ENCODE data around the gene APOBEC3G.

GRCh38 chr22:39110631-39111561, 33.8 kb downstream of the APOBEC3G start:
- TF ChIP-seq CTCF (IDR thresholded peaks at IDR 0.05): no peak
- TF ChIP-seq EP300 (IDR thresholded peaks at IDR 0.05; ENCODE audit: low read depth): no peak
- no peak for TF ChIP-seq POLR2AphosphoS5 (IDR thresholded peaks at IDR 0.05)
- no peak for TF ChIP-seq POLR2A (IDR thresholded peaks at IDR 0.05)
